Measurements from ENCODE around the gene RNF25.

RNF25 gene

DNA sequence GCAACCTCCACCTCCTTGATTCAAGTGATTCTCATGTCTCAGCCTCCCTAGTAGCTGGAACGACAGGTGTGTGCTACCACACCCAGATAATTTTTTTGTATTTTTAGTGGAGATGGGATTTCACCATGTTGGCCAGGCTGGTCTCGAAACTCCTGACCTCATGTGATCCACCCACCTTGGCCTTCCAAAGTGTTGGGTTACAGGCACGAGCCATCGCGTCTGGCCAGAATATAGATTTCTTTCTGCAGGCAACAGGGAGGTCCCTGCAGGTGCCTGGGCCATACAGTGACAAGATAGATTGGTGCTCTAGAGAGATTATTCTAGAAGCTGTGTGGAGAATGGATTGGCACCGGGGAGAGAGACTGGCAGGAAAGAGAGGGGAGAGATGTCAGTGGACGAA lies 50.8 kb downstream of the RNF25 start:
- DNase-seq: no peak

DNA sequence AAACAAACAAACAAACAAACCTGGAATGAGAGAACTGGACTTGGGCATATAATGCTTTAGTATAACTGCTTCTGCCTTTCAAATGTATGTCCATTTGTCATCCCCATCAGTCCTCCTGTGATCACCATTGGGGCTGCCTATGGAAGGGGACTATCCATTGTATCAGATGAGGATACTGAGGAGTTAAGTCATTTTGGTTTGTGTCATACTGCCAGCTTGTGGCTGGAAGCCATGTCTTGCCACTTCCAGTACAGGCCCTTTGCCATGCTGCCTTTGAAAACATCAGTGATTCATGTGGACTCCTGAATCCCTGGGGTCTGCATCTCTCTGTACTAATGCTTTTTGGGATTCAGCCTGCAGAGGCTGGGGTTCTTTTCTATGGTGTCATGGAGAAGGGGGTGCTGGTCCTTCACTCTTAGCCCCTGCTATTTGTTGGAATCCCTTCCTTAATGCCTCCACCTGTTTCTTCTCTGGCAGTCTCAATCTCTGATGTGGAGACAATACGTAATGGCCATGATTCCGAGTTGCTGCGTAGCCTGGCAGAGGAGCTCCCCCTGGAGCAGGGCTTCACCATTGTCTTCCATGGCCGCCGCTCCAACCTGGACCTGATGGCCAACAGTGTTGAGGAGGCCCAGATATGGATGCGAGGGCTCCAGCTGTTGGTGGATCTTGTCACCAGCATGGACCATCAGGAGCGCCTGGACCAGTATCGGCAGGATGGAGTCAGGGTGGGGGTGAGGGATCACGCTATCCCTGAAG lies 53.5 kb downstream of the RNF25 start:
- DNase-seq: no peak

DNA sequence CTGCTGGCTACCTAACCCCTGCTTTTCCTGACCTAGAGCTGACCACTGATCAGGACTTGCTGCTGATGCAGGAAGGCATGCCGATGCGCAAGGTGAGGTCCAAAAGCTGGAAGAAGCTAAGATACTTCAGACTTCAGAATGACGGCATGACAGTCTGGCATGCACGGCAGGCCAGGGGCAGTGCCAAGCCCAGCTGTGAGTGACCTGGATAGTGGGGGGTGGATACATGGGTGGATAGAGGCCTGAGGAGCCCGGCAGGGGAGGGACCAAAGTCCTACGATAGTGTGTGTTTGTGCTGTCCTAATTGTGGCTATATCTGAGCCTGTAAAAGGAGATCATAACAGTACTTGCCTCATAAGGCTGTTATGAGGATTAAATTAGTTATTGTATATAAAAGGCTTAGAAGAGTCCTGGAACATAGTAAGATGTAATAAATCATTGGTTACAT lies 55.9 kb downstream of the RNF25 start:
- DNase-seq: no peak
